IMR-90 (cell line): ENCODE data around the gene LRP5. TPM values are rescaled to one million over a fixed set of nuclear protein-coding genes. Genes with fewer than 3 reads are reported as not detected.

Source experiments
- ATAC-seq: fragments of 200-7000 bp; cut with Tn5 transposase; 2 replicates; pipeline ENCODE4 v1.9.1; 2020; ENCODE audit warnings: low read depth, mild to moderate bottlenecking, moderate library complexity
- BruUV-seq: library from RNA; stranded (reverse); fragments of 400-500 nt; replicated peaks from 2 replicates; lab custom pipeline; 2021; lab: Mats Ljungman, UMichigan
- CTCF ChIA-PET: fragments of 300-600 bp; formaldehyde crosslinking; extraction: SDS; loops from one replicate; lab custom pipeline; 2021; ENCODE audit warnings: antibody characterized with exemption; lab: Yijun Ruan, JAX
- POLR2A ChIA-PET: fragments of 300-600 bp; sonication (Branson Sonifier 250); formaldehyde crosslinking; loops from one replicate; lab custom pipeline; 2022; ENCODE audit warnings: antibody characterized with exemption; ENCODE audit not compliant: unreplicated experiment; lab: Charles Lee
- DNase-seq: peaks from one replicate; pipeline ENCODE4 v3.0.0; 2013
- H2AFZ ChIP-seq: replicated peaks from 2 replicates; pipeline ENCODE3; 2013; ENCODE audit warnings: low read length, mild to moderate bottlenecking; ENCODE audit not compliant: poor library complexity
- H2AK5ac ChIP-seq: 2 replicates; pipeline ENCODE4 v1.6.1; 2013; ENCODE audit warnings: low read depth, low read length, inconsistent platforms
- H2AK9ac ChIP-seq: replicated peaks from 2 replicates; pipeline ENCODE3; 2013; ENCODE audit warnings: mild to moderate bottlenecking, low read depth, low read length, moderate library complexity; ENCODE audit not compliant: poor library complexity
- H2BK120ac ChIP-seq: 2 replicates; pipeline ENCODE4 v1.6.1; 2013; ENCODE audit warnings: low read depth, low read length, inconsistent platforms
- H2BK15ac ChIP-seq: 3 replicates; pipeline ENCODE4 v1.6.1; 2013; ENCODE audit warnings: low read depth, low read length, inconsistent platforms
- H2BK20ac ChIP-seq: 2 replicates; pipeline ENCODE4 v1.6.1; 2013; ENCODE audit warnings: low read depth, mild to moderate bottlenecking, inconsistent platforms, low read length, moderate library complexity
- H2BK5ac ChIP-seq: 2 replicates; pipeline ENCODE4 v1.6.1; 2013; ENCODE audit warnings: mild to moderate bottlenecking, low read depth, low read length, inconsistent platforms; ENCODE audit not compliant: poor library complexity, severe bottlenecking
- H3K14ac ChIP-seq: replicated peaks from 2 replicates; pipeline ENCODE4 v1.6.1; 2013; ENCODE audit warnings: low read depth, low read length, inconsistent platforms
- H3K18ac ChIP-seq: 2 replicates; pipeline ENCODE4 v1.6.1; 2013; ENCODE audit warnings: low read depth, low read length, control low read depth
- H3K23ac ChIP-seq: 2 replicates; pipeline ENCODE4 v1.6.1; 2013; ENCODE audit warnings: low read depth, low read length, inconsistent platforms
- H3K27ac ChIP-seq: 2 replicates; pipeline ENCODE4 v1.5.1; 2013; ENCODE audit warnings: mild to moderate bottlenecking, control low read depth, low read length; ENCODE audit not compliant: insufficient read depth
- H3K27me3 ChIP-seq: 2 replicates; pipeline ENCODE4 v1.6.1; 2013; ENCODE audit warnings: low read length; ENCODE audit not compliant: control insufficient read depth, insufficient read depth
- H3K36me3 ChIP-seq: 2 replicates; pipeline ENCODE4 v1.6.1; 2013; ENCODE audit warnings: low read length, mixed read lengths; ENCODE audit not compliant: control insufficient read depth, insufficient read depth
- H3K4ac ChIP-seq: 2 replicates; pipeline ENCODE4 v1.6.1; 2013; ENCODE audit warnings: low read depth, low read length, inconsistent platforms
- H3K4me1 ChIP-seq: 2 replicates; pipeline ENCODE4 v1.6.1; 2013; ENCODE audit warnings: low read length, mixed read lengths; ENCODE audit not compliant: control insufficient read depth, insufficient read depth
- H3K4me2 ChIP-seq: 2 replicates; pipeline ENCODE4 v1.6.1; 2013; ENCODE audit warnings: low read depth, mild to moderate bottlenecking, control low read depth, low read length, moderate library complexity
- H3K4me3 ChIP-seq: 2 replicates; pipeline ENCODE4 v1.5.1; 2013; ENCODE audit warnings: low read depth, mild to moderate bottlenecking, control low read depth, low read length, moderate library complexity; ENCODE audit not compliant: insufficient read depth
- H3K56ac ChIP-seq: 2 replicates; pipeline ENCODE4 v1.6.1; 2013; ENCODE audit warnings: low read length, inconsistent platforms; ENCODE audit not compliant: insufficient read depth; ENCODE audit errors: extremely low read depth
- H3K79me1 ChIP-seq, 2 experiments: 2 replicates each; pipeline ENCODE4 v1.6.1; 2013; ENCODE audit warnings: low read length in 2 of 2, inconsistent platforms in 1 of 2, low read depth in 1 of 2
- H3K9ac ChIP-seq: 2 replicates; pipeline ENCODE4 v1.6.1; 2013; ENCODE audit warnings: low read depth, low read length, control low read depth
- H3K9me1 ChIP-seq: 2 replicates; pipeline ENCODE4 v1.6.1; 2013; ENCODE audit warnings: low read length, inconsistent platforms; ENCODE audit not compliant: insufficient read depth
- H3K9me3 ChIP-seq: 2 replicates; pipeline ENCODE4 v1.6.1; 2013; ENCODE audit warnings: low read length; ENCODE audit not compliant: control insufficient read depth, insufficient read depth
- H4K20me1 ChIP-seq: 2 replicates; pipeline ENCODE4 v1.6.1; 2013; ENCODE audit warnings: low read length, inconsistent platforms; ENCODE audit not compliant: insufficient read depth
- H4K5ac ChIP-seq: 2 replicates; pipeline ENCODE4 v1.6.1; 2013; ENCODE audit warnings: mild to moderate bottlenecking, low read depth, low read length, control low read depth
- H4K8ac ChIP-seq, 2 experiments: 2 replicates each; pipeline ENCODE4 v1.6.1; 2013; ENCODE audit warnings: low read depth in 2 of 2, low read length in 2 of 2, control low read depth in 1 of 2, inconsistent platforms in 1 of 2
- H4K91ac ChIP-seq: 2 replicates; pipeline ENCODE4 v1.6.1; 2013; ENCODE audit warnings: low read depth, low read length, inconsistent platforms; ENCODE audit not compliant: insufficient read depth
- BHLHE40 ChIP-seq: fragments of 150-350 bp; IDR thresholded peaks from 2 replicates; pipeline ENCODE4 v1.6.1; 2016; ENCODE audit warnings: mild to moderate bottlenecking, low read depth, low read length
- CEBPB ChIP-seq: IDR thresholded peaks from 2 replicates; pipeline ENCODE4 v1.6.1; 2012; ENCODE audit warnings: low read depth, low read length, improper control_type of control experiment
- CHD1 ChIP-seq: IDR thresholded peaks from 2 replicates; pipeline ENCODE4 v1.6.1; 2012; ENCODE audit warnings: low read depth, low read length, improper control_type of control experiment
- ELK1 ChIP-seq: fragments of 150-350 bp; IDR thresholded peaks from 2 replicates; pipeline ENCODE4 v1.6.1; 2016; ENCODE audit warnings: low read depth, mild to moderate bottlenecking, low read length, moderate library complexity, borderline replicate concordance
- FOS ChIP-seq: fragments of 150-350 bp; IDR thresholded peaks from 2 replicates; pipeline ENCODE4 v1.6.1; 2016; ENCODE audit warnings: low read depth, low read length
- MAFK ChIP-seq: IDR thresholded peaks from 2 replicates; pipeline ENCODE4 v1.6.1; 2012; ENCODE audit warnings: low read depth, low read length, improper control_type of control experiment
- MAZ ChIP-seq: IDR thresholded peaks from 2 replicates; pipeline ENCODE4 v1.6.1; 2012; ENCODE audit warnings: low read depth, mild to moderate bottlenecking, low read length, improper control_type of control experiment, moderate library complexity, borderline replicate concordance
- MXI1 ChIP-seq: IDR thresholded peaks from 2 replicates; pipeline ENCODE4 v1.6.1; 2012; ENCODE audit warnings: low read depth, mild to moderate bottlenecking, low read length, moderate library complexity, borderline replicate concordance
- NFE2L2 ChIP-seq: fragments of 150-350 bp; IDR thresholded peaks from 2 replicates; pipeline ENCODE4 v1.6.1; 2016; ENCODE audit warnings: low read depth, mild to moderate bottlenecking, low read length
- POLR2A ChIP-seq: IDR thresholded peaks from 2 replicates; pipeline ENCODE4 v1.6.1; 2012; ENCODE audit warnings: mild to moderate bottlenecking, low read depth, low read length
- RAD21 ChIP-seq: IDR thresholded peaks from 2 replicates; pipeline ENCODE4 v1.6.1; 2012; ENCODE audit warnings: low read length, improper control_type of control experiment
- RCOR1 ChIP-seq: IDR thresholded peaks from 2 replicates; pipeline ENCODE4 v1.6.1; 2012; ENCODE audit warnings: mild to moderate bottlenecking, low read length, improper control_type of control experiment; ENCODE audit not compliant: insufficient replicate concordance
- RFX5 ChIP-seq: IDR thresholded peaks from 2 replicates; pipeline ENCODE4 v1.8.0; 2012; ENCODE audit warnings: low read depth, mild to moderate bottlenecking, low read length, moderate library complexity
- SMC3 ChIP-seq: fragments of 150-350 bp; IDR thresholded peaks from 2 replicates; pipeline ENCODE4 v1.6.1; 2016; ENCODE audit warnings: low read depth, mild to moderate bottlenecking, antibody characterized with exemption, low read length, moderate library complexity
- WGBS, 2 experiments: methylation state at CpG; one replicate each; pipeline versions ENCODE4 v1.1.5 to v1.1.7; 2013; ENCODE audit warnings: missing lambda C conversion rate in 2 of 2; ENCODE audit not compliant: insufficient read length in 1 of 2; ENCODE audit errors: extremely low coverage in 2 of 2; 5-methylcytosine and 5-hydroxymethylcytosine counted together
- dilution Hi-C: fragments of 300-500 bp; cut with HindIII; formaldehyde crosslinking; loops from one replicate; pipeline ENCODE4 v1.14.3; 2018; ENCODE audit warnings: low sequenced_read_pairs; ENCODE audit not compliant: unreplicated experiment
- in situ Hi-C: fragments of 300-500 bp; cut with MboI; formaldehyde crosslinking; loops from 3 replicates; pipeline ENCODE4 v1.14.3; 2019; ENCODE audit warnings: low sequenced_read_pairs, inconsistent platforms, mixed read lengths
- intact Hi-C: fragments of 100-400 bp; cut with micrococcal nuclease; formaldehyde crosslinking; loops from 2 replicates; pipeline ENCODE4 v1.10.0; 2022
- polyA plus RNA-seq, 3 experiments: library from polyadenylated mRNA; depleted of rRNA; stranded (reverse); fragments of >200 nt; gene quantifications; 2 replicates each; pipeline ENCODE4 v1.2.3, GENCODE V29; 2012; ENCODE audit warnings: low replicate concordance in 1 of 3
- total RNA-seq: library from RNA; depleted of rRNA; stranded (reverse); fragments of >200 nt; gene quantifications from 2 replicates; pipeline ENCODE4 v1.2.3, GENCODE V29; 2012
- TF ChIP-seq, protein P1 (sequence below): conservative IDR thresholded peaks from 2 replicates; pipeline ENCODE4 v1.5.1; 2012; ENCODE audit warnings: mild to moderate bottlenecking, low read depth, low read length, improper control_type of control experiment
- TF ChIP-seq, protein P2 (sequence below): fragments of 150-350 bp; IDR thresholded peaks from 2 replicates; pipeline ENCODE4 v1.6.1; 2017; ENCODE audit warnings: mild to moderate bottlenecking, antibody characterized with exemption, low read length, low read depth

LRP5 gene
- total and polyA plus RNA-seq, 2 of the 4 experiments (the other 2 are of a cell fraction) = 10.4 to 15.0 TPM

DNA sequence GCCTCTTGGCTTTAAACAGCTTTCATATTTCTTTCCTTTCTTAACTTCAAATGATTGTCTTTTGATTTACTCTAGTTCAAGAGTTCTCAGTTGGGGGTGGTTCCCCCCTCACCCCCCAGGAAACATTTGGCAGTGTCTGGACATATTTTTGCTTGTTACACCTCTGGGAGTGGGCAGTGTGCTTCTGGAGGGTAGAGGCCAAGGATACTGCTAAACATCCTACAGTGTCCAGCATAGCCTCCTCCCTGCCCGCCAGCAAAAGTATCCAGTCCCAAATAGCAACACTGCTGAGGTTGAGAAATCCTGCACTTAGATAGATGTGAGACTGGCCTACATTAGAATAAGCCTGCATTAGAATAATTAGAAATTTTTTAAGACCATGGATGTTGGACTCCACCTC, 151.3 kb downstream of the LRP5 start:
- Histone ChIP-seq H3K36me3 (peaks cover 2% of the 10 kb centered on the region; the same call in 1 of the 2 replicates), H3K23ac (no peak overlapping the region), H3K4me1 (peaks cover 11% of the 10 kb centered on the region), H3K4me2 (no peak overlapping the region), H3K4me3 (no peak overlapping the region), H4K8ac (no peak overlapping the region), H3K9ac (no peak overlapping the region), H2AFZ (no peak overlapping the region), H3K56ac (no peak overlapping the region), H3K9me3 (no peaks in the 10 kb centered on the region), H3K27me3 (no peaks in the 10 kb centered on the region), H3K27ac (no peak overlapping the region), H3K14ac (no peak overlapping the region), H2AK5ac (no peak overlapping the region), H3K79me1 (peaks cover 0 to 49% of the 10 kb centered on the region in 2 experiments; a peak in 2 of 4 replicates), H2BK120ac (no peak overlapping the region), H4K5ac (no peak overlapping the region), H3K9me1 (peaks cover 16% of the 10 kb centered on the region), H2BK20ac (no peak overlapping the region), H4K20me1 (peaks cover 75% of the 10 kb centered on the region), H4K91ac (no peak overlapping the region), H3K18ac (no peak overlapping the region), H2AK9ac (no peak overlapping the region), H2BK15ac (no peak overlapping the region), H2BK5ac (no peak overlapping the region), H3K4ac (no peak overlapping the region)
- ATAC-seq (no peak), DNase-seq (no peak)
- BruUV-seq = TSS peak; percentile 10
- ChIA-PET POLR2A (no interaction called here), CTCF (no interaction called here)
- WGBS, 2 experiments = no CpG with 5 or more reads among the region's 1 CpG
- dilution Hi-C loops = no loop called here
- in situ Hi-C loops = no loop called here
- intact Hi-C loops = loop anchor here (5.0 to 10.0 kb wide), 2 partner anchors 44 to 111 kb away; no protein-coding TSS in a partner anchor
- TF ChIP-seq SMC3 (no peak), POLR2A (no peak), RAD21 (no peak), MXI1 (no peak), BHLHE40 (no peak), MAZ (no peak), MAFK (no peak), RCOR1 (no peak), CEBPB (no peak), ELK1 (no peak), NFE2L2 (no peak), RFX5 (no peak), FOS (no peak), CHD1 (no peak)
- TF ChIP-seq, protein P1, sequence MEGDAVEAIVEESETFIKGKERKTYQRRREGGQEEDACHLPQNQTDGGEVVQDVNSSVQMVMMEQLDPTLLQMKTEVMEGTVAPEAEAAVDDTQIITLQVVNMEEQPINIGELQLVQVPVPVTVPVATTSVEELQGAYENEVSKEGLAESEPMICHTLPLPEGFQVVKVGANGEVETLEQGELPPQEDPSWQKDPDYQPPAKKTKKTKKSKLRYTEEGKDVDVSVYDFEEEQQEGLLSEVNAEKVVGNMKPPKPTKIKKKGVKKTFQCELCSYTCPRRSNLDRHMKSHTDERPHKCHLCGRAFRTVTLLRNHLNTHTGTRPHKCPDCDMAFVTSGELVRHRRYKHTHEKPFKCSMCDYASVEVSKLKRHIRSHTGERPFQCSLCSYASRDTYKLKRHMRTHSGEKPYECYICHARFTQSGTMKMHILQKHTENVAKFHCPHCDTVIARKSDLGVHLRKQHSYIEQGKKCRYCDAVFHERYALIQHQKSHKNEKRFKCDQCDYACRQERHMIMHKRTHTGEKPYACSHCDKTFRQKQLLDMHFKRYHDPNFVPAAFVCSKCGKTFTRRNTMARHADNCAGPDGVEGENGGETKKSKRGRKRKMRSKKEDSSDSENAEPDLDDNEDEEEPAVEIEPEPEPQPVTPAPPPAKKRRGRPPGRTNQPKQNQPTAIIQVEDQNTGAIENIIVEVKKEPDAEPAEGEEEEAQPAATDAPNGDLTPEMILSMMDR = no peak
- TF ChIP-seq, protein P2, sequence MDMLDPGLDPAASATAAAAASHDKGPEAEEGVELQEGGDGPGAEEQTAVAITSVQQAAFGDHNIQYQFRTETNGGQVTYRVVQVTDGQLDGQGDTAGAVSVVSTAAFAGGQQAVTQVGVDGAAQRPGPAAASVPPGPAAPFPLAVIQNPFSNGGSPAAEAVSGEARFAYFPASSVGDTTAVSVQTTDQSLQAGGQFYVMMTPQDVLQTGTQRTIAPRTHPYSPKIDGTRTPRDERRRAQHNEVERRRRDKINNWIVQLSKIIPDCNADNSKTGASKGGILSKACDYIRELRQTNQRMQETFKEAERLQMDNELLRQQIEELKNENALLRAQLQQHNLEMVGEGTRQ = no peak
